Left hindlimb (tissue), 1 donor: Measurements from ENCODE around the gene PTGDR2.

Experiments
- DNase-seq: peaks from one replicate; pipeline ENCODE4 v3.0.0-alpha.2; 2018

Gene PTGDR2

DNA sequence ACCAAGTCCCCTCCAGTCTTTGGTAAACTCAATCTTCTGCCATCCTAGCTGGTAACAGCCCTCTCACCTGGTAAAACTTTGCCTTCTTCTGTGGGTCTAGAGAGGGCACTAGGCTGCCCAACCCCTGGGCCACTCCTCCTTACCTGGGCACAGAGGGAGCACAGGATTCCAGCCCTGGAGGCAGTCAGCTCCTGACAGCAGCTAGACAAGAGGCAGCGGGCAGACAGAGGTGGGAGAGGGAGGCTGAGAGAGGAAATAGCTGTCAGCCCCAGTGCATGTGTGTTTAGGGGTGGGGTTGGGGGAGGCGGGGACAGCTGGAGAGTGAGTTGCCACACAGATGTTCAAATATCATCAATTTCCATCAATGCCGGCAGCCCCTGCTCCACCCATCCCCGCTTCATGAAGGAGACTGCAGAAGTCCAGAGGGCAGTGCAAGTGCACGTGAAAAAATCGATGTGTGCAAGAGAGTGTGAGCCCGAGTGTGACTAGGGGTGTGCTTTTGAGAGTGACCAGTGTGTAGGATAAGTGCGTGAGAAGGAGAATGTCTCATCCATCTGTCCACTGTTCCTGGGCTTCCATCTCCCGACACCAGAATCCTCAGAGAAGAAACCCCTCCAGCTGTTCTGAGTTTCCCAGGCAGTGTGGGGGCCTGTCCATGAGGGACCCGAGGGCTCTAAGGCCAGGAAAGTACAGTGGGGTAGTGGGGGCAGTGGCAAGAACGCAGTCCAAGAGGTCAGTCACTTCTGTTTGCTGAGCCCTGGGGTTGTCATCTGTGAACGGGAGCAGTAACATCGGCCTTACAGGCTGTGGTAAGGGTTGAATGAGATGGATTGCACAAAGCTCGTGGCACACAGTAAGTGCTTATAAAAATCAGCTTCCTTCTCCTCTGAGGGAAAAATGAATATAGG, at the start of gene PTGDR2:
Gene PTGDR2, minus strand, starts transcription at position 225 of the 908 bp plus-strand sequence. CDS start 2,228 bp downstream, outside the sequence.
- DNase-seq, result no peak

- no peak for DNase-seq
Observed at GRCh38 chr11:60905047-60905446, 49.3 kb upstream of the PTGDR2 start.

GRCh38 chr11:60902625-60903024, 46.9 kb upstream of the PTGDR2 start:
- DNase-seq, result no peak

DNA sequence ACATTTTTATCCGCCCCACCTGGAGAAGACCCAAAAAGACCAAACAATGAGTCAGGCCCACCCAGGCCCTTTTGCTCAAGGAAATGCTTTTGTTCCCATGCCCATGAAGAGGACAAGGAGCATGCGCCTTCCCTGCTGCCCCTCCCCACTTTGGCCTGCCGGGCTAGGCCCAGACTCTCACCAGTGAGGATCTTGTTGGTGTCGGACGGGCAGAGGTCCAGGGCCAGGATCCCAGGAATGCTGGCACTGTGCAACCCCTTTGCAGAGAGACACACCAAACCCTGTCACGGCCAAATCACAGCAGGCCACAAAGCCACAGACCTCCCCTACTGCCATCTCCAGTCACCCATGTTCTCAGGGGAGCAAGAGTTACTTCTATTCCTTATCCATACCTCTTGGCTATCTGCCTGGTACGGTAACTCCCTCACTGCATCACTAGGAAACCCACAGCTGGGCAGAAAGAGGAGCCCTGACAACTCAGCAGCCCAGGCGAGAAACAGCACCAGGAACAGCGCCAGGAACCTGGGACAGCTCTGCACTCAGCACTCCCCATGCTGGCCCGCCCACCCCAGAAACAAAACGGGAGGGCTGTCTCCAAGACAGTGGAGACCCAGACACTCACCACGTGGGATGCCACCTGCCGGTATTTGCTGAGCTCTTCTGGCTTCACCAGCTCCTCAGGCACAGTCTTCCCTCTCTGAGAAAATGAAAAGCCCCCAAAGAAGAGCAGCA, 45.1 kb upstream of the PTGDR2 start:
- no peak for DNase-seq

- DNase-seq, result no peak
Observed at GRCh38 chr11:60899977-60900376, 44.2 kb upstream of the PTGDR2 start.

GRCh38 chr11:60899046-60899936, 43.5 kb upstream of the PTGDR2 start:
- no peak for DNase-seq

DNA sequence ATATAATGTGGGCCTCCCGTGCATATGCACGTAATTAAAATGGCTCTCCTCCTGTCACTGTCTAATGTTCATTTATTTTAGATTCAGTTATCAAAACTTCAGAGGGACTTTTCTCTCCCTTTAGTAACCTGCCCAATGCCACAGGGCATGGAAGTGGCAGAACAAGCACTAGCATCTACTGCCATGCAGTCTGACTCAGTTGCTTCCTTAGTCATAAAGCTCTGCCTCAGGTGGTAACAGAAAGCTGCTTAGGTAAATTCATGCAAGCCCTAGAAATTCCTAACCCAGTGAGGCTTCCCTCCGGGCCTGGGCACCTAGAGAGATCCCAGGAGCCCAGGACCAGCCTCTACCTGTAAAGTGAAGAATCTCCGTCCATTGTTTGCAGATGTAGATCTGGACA, 41.7 kb upstream of the PTGDR2 start:
- no peak for DNase-seq

DNA sequence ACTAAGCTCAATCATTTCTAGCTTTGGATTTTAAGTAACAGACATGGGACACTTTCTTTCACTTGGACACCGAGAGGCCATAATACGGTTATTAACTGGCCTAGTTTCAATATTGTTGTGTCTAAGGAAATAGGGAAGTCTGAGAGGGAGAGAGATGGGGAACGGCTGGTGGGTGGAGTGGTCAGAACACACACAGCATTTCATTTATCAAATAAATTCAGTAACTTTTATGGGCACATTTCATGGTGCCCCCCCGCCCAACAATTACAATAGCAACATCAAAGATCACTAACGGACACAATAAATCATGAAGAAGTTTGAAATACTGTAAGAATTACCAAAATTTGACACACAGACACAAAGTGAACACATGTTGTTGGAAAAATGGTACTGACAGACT, 39.9 kb upstream of the PTGDR2 start:
- DNase-seq, result no peak

DNA sequence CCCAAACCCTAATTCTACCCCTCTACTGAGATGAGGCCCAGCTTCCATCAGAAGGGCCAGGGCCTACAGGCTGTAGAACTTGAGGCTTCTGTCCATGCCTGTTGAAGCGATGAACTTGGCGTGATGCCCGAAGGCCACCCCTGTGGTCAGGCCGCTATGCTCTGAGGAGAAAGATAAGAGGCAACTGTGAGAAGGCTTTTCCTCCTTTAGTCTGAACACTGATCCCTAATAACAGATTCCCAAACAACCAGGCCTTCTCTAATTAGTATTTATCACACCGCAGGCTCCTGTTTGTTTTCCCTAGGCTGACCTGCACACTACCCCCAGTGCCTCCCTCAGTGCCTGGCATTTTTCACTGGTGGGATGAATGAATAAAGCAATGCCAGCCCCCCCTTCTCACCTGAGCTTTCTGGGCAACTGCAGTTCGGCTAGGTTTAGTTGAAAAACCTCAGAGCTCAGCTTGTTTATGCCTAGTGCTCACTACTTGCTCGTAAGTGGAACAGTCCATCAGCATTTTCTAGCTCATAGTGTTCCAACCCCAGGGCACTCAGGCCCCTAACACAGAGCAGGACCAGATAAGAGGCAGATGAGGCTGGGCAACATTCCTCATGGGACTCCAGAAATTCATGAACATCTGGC, 35.5 kb upstream of the PTGDR2 start:
- no peak for DNase-seq

- DNase-seq, result no peak
Observed at GRCh38 chr11:60890696-60891095, 34.9 kb upstream of the PTGDR2 start.

- DNase-seq, result no peak
Observed at GRCh38 chr11:60889869-60890311, 34.1 kb upstream of the PTGDR2 start.

DNA sequence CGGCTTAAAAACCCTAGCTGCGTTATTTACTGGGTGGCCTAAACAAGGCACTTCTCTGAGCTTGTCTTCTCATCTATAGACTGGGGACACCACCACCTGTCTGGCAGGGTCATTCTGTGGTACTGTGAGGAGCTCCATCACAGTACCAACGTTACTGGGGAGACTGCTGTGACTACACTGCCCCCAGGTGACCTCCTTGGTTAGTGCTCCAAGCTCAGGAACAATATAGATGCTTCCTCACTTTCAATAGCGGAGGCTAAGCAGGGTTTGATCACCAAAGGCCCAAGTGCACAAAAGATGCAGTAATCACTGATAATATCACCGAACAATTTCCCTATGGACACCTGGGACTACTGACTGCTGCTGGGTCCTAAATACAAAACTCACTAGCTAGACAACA, 31.8 kb upstream of the PTGDR2 start:
- DNase-seq, result no peak

DNA sequence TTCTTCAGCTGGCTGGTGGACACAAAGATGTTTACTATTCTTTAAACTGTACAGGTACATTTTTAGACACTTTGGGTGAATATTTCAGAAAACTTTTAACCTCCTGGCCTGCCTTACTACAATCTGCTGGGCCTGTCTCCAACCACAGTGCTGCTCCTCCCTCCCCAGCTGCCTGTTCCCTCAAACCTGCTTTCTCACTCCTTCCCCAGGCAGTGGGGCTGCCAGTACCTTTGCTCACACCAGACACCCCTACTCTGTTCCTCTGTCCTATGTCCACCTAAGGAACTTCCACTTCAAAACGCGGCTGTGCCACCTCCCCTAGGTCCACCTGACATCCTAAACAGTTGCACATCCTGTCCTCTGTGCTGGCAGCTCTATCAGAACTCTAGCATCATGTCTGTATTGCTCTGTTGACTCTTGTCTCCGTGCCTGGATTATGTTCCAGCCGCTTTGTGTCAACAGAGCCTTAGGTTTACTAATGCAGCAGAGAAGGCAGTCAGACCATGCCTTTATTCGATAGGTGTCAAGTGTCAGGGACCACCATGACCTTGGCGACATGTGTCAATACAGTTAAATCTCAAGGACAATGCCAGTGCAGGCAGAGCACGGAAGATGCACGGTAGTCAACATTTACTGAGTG, 25.0 kb upstream of the PTGDR2 start:
- no peak for DNase-seq

GRCh38 chr11:60879971-60880588, 24.3 kb upstream of the PTGDR2 start:
- no peak for DNase-seq

GRCh38 chr11:60879104-60879503, 23.4 kb upstream of the PTGDR2 start:
- no peak for DNase-seq

DNA sequence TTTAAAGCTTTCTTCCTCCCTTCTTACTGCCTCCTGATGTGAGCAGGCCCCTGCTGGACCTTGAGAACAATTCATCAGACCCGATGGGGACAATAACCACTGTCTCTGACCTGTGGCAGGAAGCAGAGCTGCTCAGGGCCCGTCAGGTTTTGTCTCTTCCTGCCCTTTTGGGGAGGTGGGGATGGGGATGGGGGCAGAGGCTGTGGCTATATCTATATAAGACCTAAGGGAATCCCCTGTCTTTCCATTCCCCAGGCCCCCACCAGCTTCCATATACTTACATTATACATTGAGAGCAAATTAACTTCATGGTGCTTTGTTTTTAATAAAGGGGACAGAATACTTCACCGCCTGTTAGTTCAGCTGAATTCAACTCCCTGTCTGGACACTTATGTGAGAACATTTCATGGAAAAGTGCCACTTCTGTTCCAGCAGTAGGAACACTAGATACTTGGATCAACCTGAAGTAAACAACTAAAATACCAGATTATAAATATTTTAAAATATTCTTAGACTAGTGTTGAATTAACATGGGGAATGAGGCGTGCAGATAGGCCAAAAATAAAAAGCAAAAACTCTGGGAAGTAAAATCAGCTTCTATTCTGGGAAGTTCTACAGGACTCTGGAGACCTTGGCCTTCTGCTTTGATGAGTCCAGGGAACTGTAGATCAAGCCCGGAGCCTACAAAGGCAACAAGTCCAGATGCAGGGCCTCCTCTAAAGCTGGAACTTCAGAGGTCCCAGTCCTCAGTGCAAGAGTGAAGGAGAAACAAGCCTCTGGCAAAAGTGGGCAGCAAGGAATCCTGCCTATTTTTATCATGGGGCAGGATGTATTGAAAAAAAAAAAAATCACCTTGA, 22.7 kb upstream of the PTGDR2 start:
- DNase-seq, result no peak

- no peak for DNase-seq
Observed at GRCh38 chr11:60876168-60876485, 20.4 kb upstream of the PTGDR2 start.

GRCh38 chr11:60875366-60876167, 19.8 kb upstream of the PTGDR2 start:
- no peak for DNase-seq
